ENCODE data around the gene ECSCR.

DNA sequence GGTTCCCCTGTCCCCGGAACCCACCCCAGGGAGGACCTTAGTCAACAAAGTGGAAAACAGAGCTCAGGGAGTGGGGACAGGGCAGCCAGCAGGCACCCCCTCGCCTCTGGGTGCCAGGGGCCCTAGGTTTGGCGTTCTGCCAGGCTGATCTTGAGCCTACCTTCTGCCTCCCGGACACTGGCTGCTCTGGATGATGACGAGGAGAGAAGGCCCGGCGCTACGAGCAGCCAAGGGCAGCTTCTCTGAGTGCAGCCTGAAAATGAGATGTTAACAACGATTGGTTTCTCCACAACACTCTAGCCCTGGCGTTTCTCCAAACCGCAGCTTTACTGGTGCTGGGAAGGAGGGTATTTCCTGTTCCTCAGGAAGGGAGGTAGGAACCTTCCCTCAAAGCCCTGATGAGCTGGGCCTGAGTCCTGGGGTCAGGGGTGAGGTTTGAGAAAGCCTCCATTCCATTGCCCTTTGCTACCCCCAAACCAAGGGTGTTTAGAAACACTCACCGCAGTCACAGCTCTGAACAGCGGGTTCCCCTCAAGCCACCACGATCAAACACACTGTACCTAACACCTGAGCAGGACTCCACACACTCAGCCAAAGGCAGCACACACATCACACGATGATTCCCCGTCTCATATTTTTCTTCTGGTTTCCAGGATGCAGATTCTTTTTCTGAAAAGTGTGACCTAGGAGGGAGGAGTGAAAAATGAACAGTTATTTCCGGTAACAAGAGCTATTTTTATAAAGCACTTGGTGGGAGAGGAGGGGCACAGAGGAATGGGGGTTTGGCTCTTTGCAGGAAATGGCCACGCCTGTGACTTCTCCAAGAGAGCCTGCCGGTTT lies 19.7 kb upstream of the ECSCR start, which contains the start of gene STING1:
- TF ChIP-seq, protein P1, sequence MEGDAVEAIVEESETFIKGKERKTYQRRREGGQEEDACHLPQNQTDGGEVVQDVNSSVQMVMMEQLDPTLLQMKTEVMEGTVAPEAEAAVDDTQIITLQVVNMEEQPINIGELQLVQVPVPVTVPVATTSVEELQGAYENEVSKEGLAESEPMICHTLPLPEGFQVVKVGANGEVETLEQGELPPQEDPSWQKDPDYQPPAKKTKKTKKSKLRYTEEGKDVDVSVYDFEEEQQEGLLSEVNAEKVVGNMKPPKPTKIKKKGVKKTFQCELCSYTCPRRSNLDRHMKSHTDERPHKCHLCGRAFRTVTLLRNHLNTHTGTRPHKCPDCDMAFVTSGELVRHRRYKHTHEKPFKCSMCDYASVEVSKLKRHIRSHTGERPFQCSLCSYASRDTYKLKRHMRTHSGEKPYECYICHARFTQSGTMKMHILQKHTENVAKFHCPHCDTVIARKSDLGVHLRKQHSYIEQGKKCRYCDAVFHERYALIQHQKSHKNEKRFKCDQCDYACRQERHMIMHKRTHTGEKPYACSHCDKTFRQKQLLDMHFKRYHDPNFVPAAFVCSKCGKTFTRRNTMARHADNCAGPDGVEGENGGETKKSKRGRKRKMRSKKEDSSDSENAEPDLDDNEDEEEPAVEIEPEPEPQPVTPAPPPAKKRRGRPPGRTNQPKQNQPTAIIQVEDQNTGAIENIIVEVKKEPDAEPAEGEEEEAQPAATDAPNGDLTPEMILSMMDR (conservative IDR thresholded peaks at IDR 0.05; ENCODE audit: low read length): no peak
- no peak for TF ChIP-seq EZH2phosphoT487 (IDR thresholded peaks at IDR 0.05; ENCODE audit: borderline replicate concordance, low read depth, low read length)
